Liver (tissue), 9 donors: Measurements from ENCODE around the gene ANKFY1. TPM values are rescaled to one million over a fixed set of nuclear protein-coding genes. Genes with fewer than 3 reads are reported as not detected.

Experiments
- DNase-seq: peaks from one replicate; pipeline ENCODE4 v3.0.0-alpha.2; 2017; ENCODE audit warnings: low spot score
- H3K27ac ChIP-seq, 2 donors: one replicate each; pipeline ENCODE4 v1.7.0; 2013; ENCODE audit warnings: inconsistent platforms in 2 of 2, low read length in 2 of 2, control low read depth in 1 of 2, low read depth in 1 of 2, mild to moderate bottlenecking in 1 of 2
- H3K27me3 ChIP-seq, 4 donors: one replicate each; pipeline versions ENCODE4 v1.6.1 to v1.7.0; 2013; ENCODE audit warnings: low read length in 3 of 4, inconsistent platforms in 1 of 4, mild to moderate bottlenecking in 1 of 4, moderate library complexity in 1 of 4; ENCODE audit not compliant: control insufficient read depth in 4 of 4, insufficient read depth in 4 of 4
- H3K36me3 ChIP-seq, 4 donors: one replicate each; pipeline versions ENCODE4 v1.6.1 to v1.7.0; 2013; ENCODE audit warnings: low read length in 3 of 4, mild to moderate bottlenecking in 3 of 4, low read depth in 1 of 4, moderate library complexity in 1 of 4; ENCODE audit not compliant: control insufficient read depth in 4 of 4, insufficient read depth in 3 of 4
- H3K4me1 ChIP-seq, 4 donors: one replicate each; pipeline versions ENCODE4 v1.6.1 to v1.7.0; 2013; ENCODE audit warnings: low read length in 3 of 4, mild to moderate bottlenecking in 3 of 4, moderate library complexity in 1 of 4; ENCODE audit not compliant: control insufficient read depth in 4 of 4, insufficient read depth in 4 of 4
- H3K4me3 ChIP-seq, 3 donors: one replicate each; pipeline versions ENCODE4 v1.6.1 to v1.7.0; 2013; ENCODE audit warnings: low read length in 3 of 3, control low read depth in 1 of 3, low read depth in 1 of 3, mild to moderate bottlenecking in 1 of 3
- H3K9ac ChIP-seq, 2 donors: one replicate each; pipeline ENCODE4 v1.7.0; 2013; ENCODE audit warnings: low read length in 2 of 2, mild to moderate bottlenecking in 2 of 2, moderate library complexity in 2 of 2, control low read depth in 1 of 2, low read depth in 1 of 2
- H3K9me3 ChIP-seq, 4 donors: one replicate each; pipeline versions ENCODE4 v1.6.1 to v1.7.0; 2013; ENCODE audit warnings: low read length in 3 of 4; ENCODE audit not compliant: control insufficient read depth in 4 of 4
- EGR1 ChIP-seq, 2 donors: IDR thresholded peaks; 2 replicates each; pipeline ENCODE4 v1.6.1; 2016 to 2018; ENCODE audit warnings: antibody characterized with exemption in 2 of 2, low read depth in 2 of 2
- FOXA1 ChIP-seq: IDR thresholded peaks from 2 replicates; pipeline ENCODE4 v1.6.1; 2016; ENCODE audit warnings: antibody characterized with exemption
- FOXA2 ChIP-seq: IDR thresholded peaks from 2 replicates; pipeline ENCODE4 v1.6.1; 2016; ENCODE audit warnings: antibody characterized with exemption
- GABPA ChIP-seq, 2 donors: IDR thresholded peaks in 1 of 2; conservative IDR thresholded peaks in 1 of 2; 2 replicates each; pipeline ENCODE4 v1.6.1; 2016; ENCODE audit warnings: antibody characterized with exemption in 2 of 2, mild to moderate bottlenecking in 1 of 2, moderate library complexity in 1 of 2
- HNF4A ChIP-seq, 2 donors: conservative IDR thresholded peaks; 2 replicates each; pipeline ENCODE4 v1.6.1; 2016; ENCODE audit warnings: antibody characterized with exemption in 2 of 2, mild to moderate bottlenecking in 2 of 2
- JUND ChIP-seq, 2 donors: IDR thresholded peaks; 2 replicates each; pipeline ENCODE4 v1.6.1; 2016; ENCODE audit warnings: antibody characterized with exemption in 2 of 2
- NR2F2 ChIP-seq: IDR thresholded peaks from 2 replicates; pipeline ENCODE4 v1.6.1; 2016; ENCODE audit warnings: antibody characterized with exemption
- RAD21 ChIP-seq, 2 donors: IDR thresholded peaks; 2 replicates each; pipeline ENCODE4 v1.6.1; 2016; ENCODE audit warnings: antibody characterized with exemption in 2 of 2, mild to moderate bottlenecking in 2 of 2
- RXRA ChIP-seq, 2 donors: IDR thresholded peaks; 2 replicates each; pipeline ENCODE4 v1.6.1; 2017 to 2018; ENCODE audit warnings: antibody characterized with exemption in 2 of 2, mild to moderate bottlenecking in 1 of 2
- SP1 ChIP-seq: IDR thresholded peaks from 2 replicates; pipeline ENCODE4 v1.6.1; 2018; ENCODE audit warnings: antibody characterized with exemption, mild to moderate bottlenecking
- TAF1 ChIP-seq: conservative IDR thresholded peaks from 2 replicates; pipeline ENCODE4 v1.6.1; 2016; ENCODE audit warnings: antibody characterized with exemption, mild to moderate bottlenecking
- YY1 ChIP-seq: IDR thresholded peaks from 2 replicates; pipeline ENCODE4 v1.6.1; 2016; ENCODE audit warnings: antibody characterized with exemption, mild to moderate bottlenecking
- WGBS: extraction: QIAGEN DNeasy Blood & Tissue Kit; methylation state at CpG from one replicate; pipeline ENCODE4 v1.1.7; 2013; 5-methylcytosine and 5-hydroxymethylcytosine counted together
- polyA plus RNA-seq, 2 donors: library from polyadenylated mRNA; stranded (reverse) in 1 of 2; unstranded in 1 of 2; fragments of 200-250 nt in 1 of 2; fragments of >200 nt in 1 of 2; fragmentation: Nextera tagmentation in 1 of 2; extraction: Ambion mirVana in 1 of 2; gene quantifications; one replicate each; pipeline versions ENCODE4 v1.2.1 to v1.2.3, GENCODE V29; 2013 to 2015
- total RNA-seq, 2 donors: library from RNA; depleted of rRNA; stranded (reverse); fragments of >200 nt; gene quantifications; one replicate each; pipeline ENCODE4 v1.2.3, GENCODE V29; 2014
- TF ChIP-seq, protein P1 (sequence below): IDR thresholded peaks from 2 replicates; pipeline ENCODE4 v1.6.1; 2016; ENCODE audit warnings: antibody characterized with exemption
- TF ChIP-seq, protein P2 (sequence below): IDR thresholded peaks from 2 replicates; pipeline ENCODE4 v1.6.1; 2016; ENCODE audit warnings: antibody characterized with exemption, mild to moderate bottlenecking
- TF ChIP-seq, protein P3 (sequence below): IDR thresholded peaks from 2 replicates; pipeline ENCODE4 v1.6.1; 2016; ENCODE audit warnings: antibody characterized with exemption
- donor health status: healthy.
- donor health status: healthy.
- donor health status: healthy.
- donor health status: healthy.
- donor health status: healthy.

The ANKFY1 gene
- total and polyA plus RNA-seq, 4 donors: 6.8 to 38.6 (median 21.9) TPM

DNA sequence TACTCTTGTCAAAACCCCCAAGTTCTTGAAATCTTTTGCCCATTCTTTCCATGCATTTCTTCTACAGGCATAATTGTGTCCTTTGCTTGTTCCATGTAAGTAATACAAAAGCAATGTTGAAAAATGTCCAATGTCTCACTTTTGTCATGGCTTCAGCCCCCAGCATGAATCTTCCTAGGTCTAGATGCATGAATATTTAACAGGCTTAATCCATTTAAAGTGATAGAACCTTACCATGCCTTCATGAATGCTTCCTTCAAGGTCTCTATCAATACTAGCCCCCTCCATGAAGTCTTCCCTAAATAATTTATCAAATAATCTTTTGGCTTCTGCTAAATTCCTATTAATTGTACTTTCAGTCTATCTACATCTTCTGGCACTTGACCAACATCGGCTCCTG is 46.1 kb upstream of the ANKFY1 start:
- no peak overlapping the region for H3K9ac ChIP-seq
- H3K27ac ChIP-seq: no peak overlapping the region
- H3K4me3 ChIP-seq: no peak overlapping the region
- peaks cover 0 to 5% (median 0%) of the 10 kb centered on the region in 4 donors for H3K36me3 ChIP-seq
- H3K4me1 ChIP-seq: peaks cover 2 to 36% (median 25%) of the 10 kb centered on the region in 4 donors
- H3K9me3 ChIP-seq: no peaks in the 10 kb centered on the region
- TF ChIP-seq RXRA (IDR thresholded peaks at IDR 0.05) (no peak), EGR1 (IDR thresholded peaks at IDR 0.05; ENCODE audit: low read depth in 2 of 2) (no peak), JUND (IDR thresholded peaks at IDR 0.05) (no peak), YY1 (no peak), TAF1 (no peak), RAD21 (IDR thresholded peaks at IDR 0.05) (no peak), NR2F2 (no peak), FOXA2 (no peak)
- TF ChIP-seq, protein P1, sequence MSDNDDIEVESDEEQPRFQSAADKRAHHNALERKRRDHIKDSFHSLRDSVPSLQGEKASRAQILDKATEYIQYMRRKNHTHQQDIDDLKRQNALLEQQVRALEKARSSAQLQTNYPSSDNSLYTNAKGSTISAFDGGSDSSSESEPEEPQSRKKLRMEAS: no peak
- TF ChIP-seq, protein P2, sequence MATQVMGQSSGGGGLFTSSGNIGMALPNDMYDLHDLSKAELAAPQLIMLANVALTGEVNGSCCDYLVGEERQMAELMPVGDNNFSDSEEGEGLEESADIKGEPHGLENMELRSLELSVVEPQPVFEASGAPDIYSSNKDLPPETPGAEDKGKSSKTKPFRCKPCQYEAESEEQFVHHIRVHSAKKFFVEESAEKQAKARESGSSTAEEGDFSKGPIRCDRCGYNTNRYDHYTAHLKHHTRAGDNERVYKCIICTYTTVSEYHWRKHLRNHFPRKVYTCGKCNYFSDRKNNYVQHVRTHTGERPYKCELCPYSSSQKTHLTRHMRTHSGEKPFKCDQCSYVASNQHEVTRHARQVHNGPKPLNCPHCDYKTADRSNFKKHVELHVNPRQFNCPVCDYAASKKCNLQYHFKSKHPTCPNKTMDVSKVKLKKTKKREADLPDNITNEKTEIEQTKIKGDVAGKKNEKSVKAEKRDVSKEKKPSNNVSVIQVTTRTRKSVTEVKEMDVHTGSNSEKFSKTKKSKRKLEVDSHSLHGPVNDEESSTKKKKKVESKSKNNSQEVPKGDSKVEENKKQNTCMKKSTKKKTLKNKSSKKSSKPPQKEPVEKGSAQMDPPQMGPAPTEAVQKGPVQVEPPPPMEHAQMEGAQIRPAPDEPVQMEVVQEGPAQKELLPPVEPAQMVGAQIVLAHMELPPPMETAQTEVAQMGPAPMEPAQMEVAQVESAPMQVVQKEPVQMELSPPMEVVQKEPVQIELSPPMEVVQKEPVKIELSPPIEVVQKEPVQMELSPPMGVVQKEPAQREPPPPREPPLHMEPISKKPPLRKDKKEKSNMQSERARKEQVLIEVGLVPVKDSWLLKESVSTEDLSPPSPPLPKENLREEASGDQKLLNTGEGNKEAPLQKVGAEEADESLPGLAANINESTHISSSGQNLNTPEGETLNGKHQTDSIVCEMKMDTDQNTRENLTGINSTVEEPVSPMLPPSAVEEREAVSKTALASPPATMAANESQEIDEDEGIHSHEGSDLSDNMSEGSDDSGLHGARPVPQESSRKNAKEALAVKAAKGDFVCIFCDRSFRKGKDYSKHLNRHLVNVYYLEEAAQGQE: no peak
- TF ChIP-seq, protein P3, sequence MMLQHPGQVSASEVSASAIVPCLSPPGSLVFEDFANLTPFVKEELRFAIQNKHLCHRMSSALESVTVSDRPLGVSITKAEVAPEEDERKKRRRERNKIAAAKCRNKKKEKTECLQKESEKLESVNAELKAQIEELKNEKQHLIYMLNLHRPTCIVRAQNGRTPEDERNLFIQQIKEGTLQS: no peak
- WGBS: 16% methylated on average over 1 of the region's 1 CpG
- H3K27me3 ChIP-seq: no peaks in the 10 kb centered on the region
- DNase-seq: no peak

DNA sequence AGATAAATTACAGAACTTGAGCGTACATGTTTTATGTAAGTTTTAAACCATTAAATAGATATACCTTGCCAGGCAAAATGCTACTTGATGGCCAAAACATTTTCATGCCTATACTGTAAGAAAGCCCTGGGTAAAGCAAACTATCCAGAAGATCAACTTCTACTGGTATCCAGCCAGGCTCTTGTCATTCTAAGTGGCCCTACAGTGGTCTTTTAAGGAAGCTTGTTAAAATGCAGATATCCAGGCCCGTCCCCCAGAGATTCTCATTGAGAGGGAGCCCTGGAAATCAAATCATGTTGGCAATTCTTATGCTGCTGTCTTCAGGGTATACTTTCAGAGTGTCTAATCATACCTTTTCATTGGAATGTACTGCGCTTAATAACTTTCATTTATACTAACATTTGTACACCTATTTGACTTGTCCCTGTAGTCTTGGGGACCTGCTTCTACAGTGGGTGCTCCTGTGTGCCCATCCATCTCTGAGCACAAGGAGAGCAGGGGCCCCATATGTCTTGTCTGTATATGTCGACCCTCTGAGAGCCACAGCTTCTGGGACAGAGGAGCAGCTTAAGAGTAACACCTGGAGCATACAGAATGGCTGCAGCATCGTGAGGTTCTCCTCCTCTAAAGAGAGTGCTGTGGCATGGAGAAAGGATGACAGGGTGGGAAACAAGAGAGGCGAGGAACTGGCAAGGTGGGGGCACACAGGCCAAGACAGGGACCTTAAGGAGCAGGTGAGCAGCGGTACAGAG is 43.6 kb upstream of the ANKFY1 start:
- no peak for DNase-seq
- Histone ChIP-seq H3K27ac (no peak overlapping the region), H3K4me3 (no peak overlapping the region), H3K9me3 (no peaks in the 10 kb centered on the region), H3K4me1 (peaks cover 2 to 19% (median 14%) of the 10 kb centered on the region in 4 donors), H3K9ac (no peak overlapping the region), H3K27me3 (no peaks in the 10 kb centered on the region), H3K36me3 (peaks cover 0 to 5% (median 0%) of the 10 kb centered on the region in 4 donors)
- TF ChIP-seq NR2F2: no peak
- no peak for TF ChIP-seq HNF4A (conservative IDR thresholded peaks at IDR 0.05)
- no peak for TF ChIP-seq FOXA1
- TF ChIP-seq, protein P3: no peak
- WGBS: 97% methylated on average over 7 of the region's 7 CpGs

DNA sequence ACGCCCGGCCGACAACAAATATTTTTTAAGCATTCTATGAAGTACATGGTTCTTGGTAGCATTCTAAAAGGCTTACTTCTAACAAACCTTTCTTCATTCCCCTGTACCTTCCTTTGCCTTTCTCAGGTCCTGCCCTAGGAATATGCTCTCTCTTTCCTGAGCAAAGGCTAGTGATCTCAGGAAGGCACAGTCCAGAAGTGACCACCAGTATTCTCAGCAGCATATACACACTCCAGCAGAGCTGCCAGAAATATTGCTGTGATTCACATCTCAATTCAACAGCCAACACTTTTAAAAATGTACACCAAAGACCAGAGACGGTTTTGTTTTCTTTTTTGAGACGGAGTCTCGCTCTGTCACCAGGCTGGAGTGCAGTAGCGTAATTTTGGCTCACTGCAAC is 41.4 kb upstream of the ANKFY1 start:
- Histone ChIP-seq H3K4me3 (no peak overlapping the region), H3K4me1 (peaks cover 3 to 8% (median 6%) of the 10 kb centered on the region in 4 donors), H3K9ac (no peak overlapping the region), H3K27me3 (no peaks in the 10 kb centered on the region), H3K36me3 (peaks cover 0 to 12% (median 1%) of the 10 kb centered on the region in 4 donors), H3K9me3 (no peaks in the 10 kb centered on the region), H3K27ac (no peak overlapping the region)
- 95% methylated on average over 7 of the region's 7 CpGs for WGBS
- no peak for DNase-seq
- TF ChIP-seq, protein P1: no peak
- TF ChIP-seq HNF4A (conservative IDR thresholded peaks at IDR 0.05) (no peak), GABPA (IDR thresholded peaks at IDR 0.05 in 1 of 2, conservative IDR thresholded peaks at IDR 0.05 in 1 of 2) (no peak), SP1 (no peak), FOXA2 (no peak), TAF1 (no peak), RXRA (IDR thresholded peaks at IDR 0.05) (no peak), NR2F2 (no peak), JUND (IDR thresholded peaks at IDR 0.05) (no peak)
- TF ChIP-seq, protein P3: no peak
- TF ChIP-seq, protein P2: no peak
